Activated T-cell treated with anti-CD3 and anti-CD28 coated beads, Interleukin-2, amount 50 U/mL, for 48 hours (primary cell): ENCODE results near the gene CLIP2.
"Not testable (repeated sequence)": the region's sequence is repeated elsewhere in the genome, so short reads cannot be mapped to it uniquely, and the experiment has no call there.

Source experiments
- DNase-seq, 2 experiments: peaks; one replicate each; pipeline ENCODE4 v3.0.0-alpha.2; 2020

CLIP2 gene

GRCh38 chr7:74338366-74339108, 49.3 kb downstream of the CLIP2 start:
- DNase-seq, result no peak

DNA sequence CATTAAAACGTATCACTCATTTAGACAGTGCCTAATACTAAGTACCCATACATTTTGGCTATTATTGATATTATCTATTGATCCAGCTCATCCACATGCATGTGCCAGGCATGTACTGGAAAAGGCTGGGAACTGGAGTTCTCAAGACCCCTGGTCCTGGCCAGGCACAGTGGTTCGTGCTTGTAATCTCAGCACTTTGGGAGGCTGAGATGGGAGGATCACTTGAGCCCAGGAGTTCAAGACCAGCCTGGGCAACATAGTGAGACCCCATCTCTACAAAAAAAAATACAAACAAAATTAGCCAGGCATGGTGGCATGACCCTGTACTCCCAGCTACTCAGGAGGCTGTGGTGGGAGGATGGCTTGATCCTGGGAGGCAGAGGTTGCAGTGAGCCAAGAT, 50.4 kb downstream of the CLIP2 start:
- not testable (repeated sequence) for DNase-seq

- DNase-seq, result peak; percentile 26 to 29
These were observed 54.3 kb downstream of the CLIP2 start for GRCh38 chr7:74343281-74344131.

GRCh38 chr7:74344132-74344496, 54.9 kb downstream of the CLIP2 start:
- DNase-seq, result no peak

DNA sequence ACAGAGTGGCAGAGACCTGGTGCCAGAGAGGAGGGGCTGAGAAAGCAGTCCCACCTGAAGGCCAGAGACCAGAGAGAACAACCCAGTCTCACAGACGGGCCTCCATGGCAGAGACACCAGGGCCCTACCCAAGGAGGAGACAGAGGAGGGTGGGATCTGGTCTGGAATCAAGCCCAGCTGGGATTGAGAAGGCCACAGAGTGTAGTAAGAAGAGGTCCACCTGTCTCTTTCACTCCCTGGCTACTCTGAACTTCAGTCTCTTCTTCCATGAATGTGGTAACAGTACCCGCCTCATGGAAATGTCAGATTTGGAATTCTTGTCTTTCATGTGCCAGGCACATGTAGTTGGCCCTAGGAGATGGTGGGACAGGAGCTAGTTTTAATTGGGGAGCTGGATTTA, 55.6 kb downstream of the CLIP2 start:
- no peak for DNase-seq

DNA sequence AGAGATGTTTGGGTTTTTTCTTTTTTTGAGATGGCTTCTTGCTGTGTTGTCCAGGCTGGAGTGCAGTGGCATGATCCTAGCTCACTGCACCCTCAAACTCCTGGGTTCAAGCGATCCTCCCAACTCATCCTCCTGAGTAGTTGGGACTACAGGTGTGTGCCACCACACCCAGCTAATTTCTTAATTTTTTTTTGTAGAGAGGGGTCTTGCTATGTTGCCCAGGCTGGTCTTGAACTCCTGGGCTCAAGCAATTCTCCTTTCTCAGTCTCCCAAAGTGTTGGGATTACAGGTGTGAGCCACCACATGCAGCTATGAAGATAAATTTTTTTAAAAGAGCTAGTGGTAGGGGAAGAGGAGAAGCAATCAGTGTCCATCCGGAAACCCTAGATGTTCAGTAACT, 56.8 kb downstream of the CLIP2 start:
- no peak for DNase-seq

GRCh38 chr7:74349621-74350020, 60.4 kb downstream of the CLIP2 start:
- no peak for DNase-seq

DNA sequence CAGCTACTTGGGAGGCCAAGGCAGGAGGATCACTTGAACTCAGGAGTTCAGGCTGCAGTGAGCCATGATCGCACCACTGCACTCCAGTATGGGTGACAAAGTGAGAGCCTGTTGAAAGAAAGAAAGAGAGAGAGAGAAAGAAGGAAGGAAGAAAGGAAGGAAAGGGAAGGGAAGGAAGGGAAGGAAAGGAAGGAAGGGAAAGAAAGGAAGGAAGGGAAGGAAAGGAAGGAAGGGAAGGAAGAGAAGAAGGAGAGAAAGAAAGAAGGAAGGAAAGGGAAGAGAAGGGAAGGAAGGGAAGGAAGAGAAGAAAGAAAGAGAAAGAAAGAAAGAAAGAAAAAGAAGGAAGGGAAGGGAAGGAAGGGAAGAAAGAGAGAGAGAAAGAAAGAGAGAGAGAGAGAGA, 61.5 kb downstream of the CLIP2 start:
- DNase-seq, result no peak

DNA sequence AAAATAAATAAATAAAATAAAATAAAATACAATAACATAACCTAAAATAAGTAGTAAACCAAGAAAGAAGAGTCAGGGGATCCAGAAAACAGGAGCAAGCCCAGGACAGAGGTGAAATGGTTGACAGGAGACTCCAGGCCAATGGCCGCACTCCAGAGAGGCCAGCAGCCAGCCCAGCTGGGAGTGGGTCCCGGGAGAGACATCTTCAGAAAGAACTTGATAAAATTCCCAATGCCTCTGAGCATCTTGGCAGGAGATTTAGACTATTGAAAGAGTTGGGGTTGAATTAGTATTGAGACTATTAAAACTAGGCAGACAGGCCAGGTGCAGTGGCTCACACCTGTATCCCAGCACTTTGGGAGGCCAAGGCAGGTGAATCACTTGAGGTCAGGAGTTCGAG, 62.6 kb downstream of the CLIP2 start:
- no peak for DNase-seq

GRCh38 chr7:74352551-74353138, 63.4 kb downstream of the CLIP2 start:
- not testable (repeated sequence) for DNase-seq

DNA sequence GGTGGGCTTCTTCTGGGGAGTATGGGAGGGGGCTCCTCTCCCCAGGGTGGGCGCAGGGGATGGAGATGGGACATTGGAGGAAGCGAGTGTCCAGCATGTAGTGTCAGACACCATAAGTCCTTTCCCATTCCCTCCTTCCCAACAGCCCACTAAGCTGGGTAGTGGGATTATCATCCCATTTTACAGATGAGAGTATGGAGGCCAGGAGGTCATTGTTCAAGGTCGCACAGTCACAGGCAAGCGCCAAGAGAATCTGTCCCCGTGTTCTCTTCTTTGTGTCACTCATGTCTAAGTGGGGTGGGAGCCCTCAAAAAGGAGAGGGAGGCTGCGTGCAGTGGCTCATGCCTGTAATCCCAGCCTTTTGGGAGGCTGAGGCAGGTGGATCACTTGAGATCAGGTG, 64.8 kb downstream of the CLIP2 start:
- DNase-seq, result no peak

- DNase-seq, result peak in 1 of 2 experiments; percentile 24
These were observed 65.9 kb downstream of the CLIP2 start for GRCh38 chr7:74355091-74355490.

DNA sequence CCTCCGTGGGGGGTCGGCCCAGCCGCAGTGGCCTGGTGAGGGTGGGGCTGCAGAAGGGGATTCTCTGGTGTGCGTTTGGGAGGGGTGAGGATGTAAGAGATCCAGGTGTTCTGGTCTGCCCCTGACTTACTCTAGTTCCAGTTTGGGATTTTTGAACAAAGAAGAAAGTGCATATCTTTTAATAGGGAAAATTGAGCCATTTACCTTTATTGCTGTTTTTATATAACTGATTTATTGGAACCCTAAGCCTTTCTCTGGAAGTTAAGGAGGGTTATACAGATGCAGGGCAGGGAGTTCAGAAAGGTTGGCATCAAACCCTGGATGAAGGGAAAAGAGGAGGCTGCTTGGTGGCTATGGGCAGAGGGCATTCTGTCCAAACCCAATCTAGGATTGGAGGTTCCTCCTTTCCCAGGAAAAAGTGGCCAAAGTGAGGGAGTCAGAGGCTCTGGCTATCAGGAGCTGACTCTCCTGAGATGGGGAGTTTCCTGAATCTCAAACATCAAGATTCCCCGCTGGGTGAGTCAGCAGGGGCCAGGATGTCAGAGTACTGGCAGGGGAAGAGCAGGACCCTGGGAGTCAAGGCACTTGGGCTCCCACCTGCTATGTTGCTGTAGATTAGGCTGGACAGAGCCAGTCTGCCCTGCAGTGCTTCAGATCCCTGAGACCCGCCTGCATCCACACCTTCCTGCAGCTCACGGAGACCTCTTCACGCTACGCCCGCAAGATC, 67.5 kb downstream of the CLIP2 start:
- no peak for DNase-seq

DNA sequence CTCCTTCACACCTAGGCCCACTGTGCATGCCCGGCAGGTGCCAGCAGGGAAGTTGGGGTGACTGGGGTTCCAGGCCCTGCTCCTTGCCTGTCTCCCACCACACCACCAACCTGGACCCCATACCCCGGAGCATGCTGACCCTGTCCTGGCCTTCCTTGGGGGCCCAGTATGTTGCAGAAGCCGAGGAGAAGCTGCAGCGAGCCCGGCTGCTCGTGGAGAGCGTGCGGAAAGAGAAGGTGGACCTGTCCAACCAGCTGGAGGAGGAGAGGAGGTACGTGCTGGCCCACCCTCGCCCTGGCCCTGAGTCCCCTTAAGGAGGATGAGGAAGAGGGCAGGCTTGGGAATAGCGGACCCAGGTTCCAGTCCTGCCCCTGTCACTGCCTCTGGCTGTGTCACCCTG, 70.8 kb downstream of the CLIP2 start:
- no peak for DNase-seq

DNA sequence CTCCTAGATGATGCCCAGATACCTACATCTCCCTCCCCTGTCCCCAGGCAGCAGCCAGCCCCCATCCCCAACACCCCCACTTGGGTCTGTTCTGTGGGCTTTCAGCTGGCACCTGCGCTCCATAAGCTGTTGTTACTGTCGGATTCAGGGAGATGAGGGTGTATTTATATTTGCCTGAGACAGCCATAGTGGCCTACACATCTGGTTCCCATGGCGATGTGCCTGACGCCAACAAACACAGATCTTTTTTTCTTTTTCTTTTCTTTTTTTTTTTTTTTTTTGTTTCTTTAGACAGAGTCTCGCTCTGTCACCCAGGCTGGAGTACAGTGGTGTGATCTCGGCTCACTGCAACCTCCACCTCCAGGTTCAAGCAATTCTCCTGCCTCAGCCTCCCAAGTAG, 73.1 kb downstream of the CLIP2 start:
- DNase-seq, result no peak

DNA sequence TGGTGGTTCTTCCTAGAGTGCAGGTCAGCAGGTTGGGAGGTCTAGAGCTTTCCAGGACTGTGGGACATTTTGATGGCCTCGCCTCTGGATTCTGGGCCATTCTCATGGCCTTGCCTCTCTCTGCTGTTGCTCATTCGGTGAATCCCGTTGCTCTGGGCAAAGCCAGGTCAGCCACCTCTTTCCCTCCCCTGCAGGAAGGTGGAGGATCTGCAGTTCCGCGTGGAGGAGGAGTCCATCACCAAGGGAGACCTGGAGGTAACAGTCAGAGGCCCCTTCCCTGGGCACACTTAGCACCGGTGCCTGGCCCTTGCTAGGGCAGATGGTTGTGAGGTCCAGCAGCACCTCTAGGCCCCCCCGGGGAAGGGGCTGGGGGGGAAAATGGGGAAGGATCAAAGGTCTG, 74.9 kb downstream of the CLIP2 start:
- DNase-seq, result no peak

DNA sequence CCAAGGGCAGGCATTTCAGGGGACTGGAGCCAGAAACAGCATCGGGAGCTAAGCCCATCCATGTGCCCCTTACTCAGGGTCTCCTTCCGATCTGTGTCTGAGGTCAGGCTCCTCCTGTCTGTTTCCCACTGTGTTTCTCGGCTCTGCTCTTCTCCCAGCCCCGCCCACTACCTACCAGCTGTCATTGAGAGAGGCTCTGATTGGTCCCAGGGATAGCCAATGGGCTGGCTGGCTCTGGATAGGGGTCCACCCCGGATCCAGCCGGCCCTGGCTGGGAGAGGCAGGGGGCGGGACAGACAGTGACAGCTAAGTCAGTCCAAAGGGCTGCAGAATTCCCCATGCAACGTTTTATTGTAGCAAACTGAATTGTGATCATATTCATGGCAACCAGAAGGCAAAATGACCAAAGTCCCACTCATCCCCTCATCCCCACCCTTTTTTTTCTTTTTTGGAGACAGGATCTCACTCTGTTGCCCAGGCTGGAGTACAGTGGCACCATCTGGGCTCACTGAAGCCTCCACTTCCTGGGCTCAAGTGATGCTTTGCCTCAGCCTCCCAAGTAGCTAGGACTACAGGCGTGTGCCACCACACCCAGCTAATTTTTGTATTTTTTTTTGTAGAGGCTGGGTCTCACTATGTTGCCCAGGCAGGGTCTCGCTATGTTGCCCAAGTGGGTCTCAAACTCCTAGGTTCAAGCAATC, 76.3 kb downstream of the CLIP2 start:
- no peak for DNase-seq

DNA sequence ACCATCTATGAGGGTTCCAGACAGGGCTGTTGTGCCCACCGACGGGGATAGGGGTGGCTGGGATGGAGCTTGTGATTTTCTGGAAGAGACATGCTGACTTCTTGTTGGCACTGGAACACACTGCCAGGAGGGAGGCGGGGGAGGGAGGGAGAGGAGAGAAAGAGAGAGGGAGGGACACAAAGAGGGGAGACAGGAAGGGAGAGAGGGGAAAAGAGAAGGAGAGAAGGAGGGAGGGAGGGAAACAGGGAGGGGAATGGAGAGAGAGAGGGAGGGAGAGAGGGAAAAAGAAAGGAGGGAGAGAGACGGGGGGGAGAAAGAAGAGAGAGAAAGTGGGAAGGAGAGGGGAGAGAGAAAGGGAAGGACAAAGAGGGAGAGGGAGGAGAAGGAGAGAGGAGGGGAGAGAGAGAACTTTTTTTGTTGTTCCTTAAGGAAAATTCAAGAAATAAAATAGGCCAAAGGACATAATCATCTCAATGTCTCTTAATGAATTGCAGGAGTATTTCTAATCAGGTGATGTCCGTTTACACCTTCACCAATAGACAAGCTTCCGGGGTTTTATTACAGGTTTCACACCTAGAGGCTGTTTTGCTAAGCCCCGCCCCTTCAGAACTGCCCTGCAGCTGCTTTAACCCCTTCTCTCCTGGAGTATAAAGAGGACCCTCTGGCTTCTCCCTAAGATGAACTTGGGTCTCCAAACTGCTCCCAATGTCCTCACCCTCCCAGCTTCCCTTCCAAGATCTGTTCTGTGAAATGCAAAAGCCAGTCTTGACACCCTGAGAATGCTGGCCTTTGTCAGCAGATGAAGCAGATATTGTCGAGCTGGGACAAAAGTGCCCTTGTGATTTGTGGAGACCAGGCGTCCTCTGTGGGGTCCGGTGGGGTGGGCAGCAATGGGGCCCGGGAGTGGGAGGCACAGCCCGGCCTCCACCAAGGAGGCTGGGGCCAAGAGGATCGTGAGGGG, 82.5 kb downstream of the CLIP2 start:
- DNase-seq, result peak in 1 of 2 experiments; percentile 22

DNA sequence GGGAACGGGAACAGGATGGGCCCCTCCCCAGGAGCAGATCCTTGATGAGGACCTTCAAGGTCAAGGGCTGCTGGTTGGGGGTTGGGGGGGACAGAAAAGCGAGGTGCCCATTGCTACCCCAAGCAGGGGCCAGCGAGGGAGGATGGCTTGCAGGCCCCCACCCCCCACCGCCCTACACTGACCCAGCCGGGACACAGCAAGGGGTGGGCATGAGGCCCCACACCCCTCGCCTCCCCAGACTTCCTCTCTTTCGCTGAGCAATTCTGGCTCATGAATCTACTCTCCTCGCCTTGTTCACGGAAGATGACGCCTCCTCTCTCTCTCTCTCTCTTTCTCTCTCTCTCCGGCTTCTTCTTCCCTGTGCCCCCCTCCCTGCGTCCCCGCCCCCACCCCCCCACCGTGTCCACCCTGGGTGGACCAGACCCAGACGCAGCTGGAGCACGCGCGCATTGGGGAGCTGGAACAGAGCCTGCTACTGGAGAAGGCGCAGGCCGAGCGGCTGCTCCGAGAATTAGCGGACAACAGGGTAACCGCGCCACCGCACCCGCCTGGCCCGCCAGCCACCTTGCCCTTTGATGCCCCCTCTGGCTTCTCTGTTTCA, 83.4 kb downstream of the CLIP2 start:
- no peak for DNase-seq

DNA sequence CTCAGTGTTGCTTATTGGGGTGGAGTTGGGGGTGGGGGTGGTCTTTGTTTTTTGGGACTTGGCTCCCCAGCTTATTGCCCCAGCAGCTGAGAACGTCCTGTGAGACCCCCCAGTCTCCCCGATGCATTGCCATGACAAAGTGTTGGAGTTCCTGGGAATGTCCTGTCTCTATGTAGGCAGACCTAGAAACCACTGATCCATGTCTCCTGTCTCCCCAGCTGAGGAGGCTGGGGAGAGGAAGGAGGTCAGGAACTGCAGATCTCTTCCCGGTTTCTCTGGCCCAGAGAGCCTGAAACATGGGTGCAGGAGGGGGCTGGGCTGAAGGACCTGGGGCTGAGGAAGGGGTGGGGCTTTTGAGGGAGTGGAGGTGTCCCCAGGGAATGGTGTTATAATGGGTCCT, 84.3 kb downstream of the CLIP2 start:
- DNase-seq, result no peak

DNA sequence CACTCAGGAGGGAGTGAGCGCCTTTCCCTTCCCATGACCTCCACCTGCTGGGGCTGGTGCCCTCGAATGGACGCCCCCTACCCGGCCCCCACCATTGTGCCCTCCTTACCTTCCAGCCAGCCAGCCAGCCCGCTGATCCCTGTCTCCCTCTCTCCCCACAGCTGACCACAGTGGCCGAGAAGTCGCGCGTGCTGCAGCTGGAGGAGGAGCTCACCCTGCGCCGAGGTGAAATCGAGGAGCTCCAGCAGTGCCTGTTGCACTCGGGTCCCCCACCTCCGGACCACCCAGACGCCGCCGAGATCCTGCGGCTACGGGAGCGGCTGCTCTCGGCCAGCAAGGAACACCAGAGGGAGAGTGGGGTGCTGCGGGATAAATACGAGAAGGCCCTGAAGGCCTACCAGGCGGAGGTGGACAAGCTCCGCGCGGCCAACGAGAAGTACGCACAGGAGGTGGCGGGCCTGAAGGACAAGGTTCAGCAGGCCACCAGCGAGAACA, 86.6 kb downstream of the CLIP2 start:
- no peak for DNase-seq
